Neural cell (in vitro differentiated cells): ENCODE results near the gene HS6ST3. TPM values are rescaled to one million over a fixed set of nuclear protein-coding genes. Genes with fewer than 3 reads are reported as not detected.

Experiments
- H2AFZ ChIP-seq: fragments of 200-600, 300-800 bp; sonication (generic), shearing (Covaris generic); 2 replicates; pipeline ENCODE4 v1.6.0; 2014; ENCODE audit warnings: low read depth, mild to moderate bottlenecking, antibody characterized with exemption, low read length, moderate library complexity
- H3F3A ChIP-seq: fragments of 200-600 bp; shearing (Covaris generic); 2 replicates; pipeline ENCODE4 v1.6.1; 2016; ENCODE audit warnings: mild to moderate bottlenecking, moderate library complexity, mixed read lengths, antibody characterized with exemption, low read length; ENCODE audit not compliant: insufficient read depth, poor library complexity, severe bottlenecking
- H3K27ac ChIP-seq: fragments of 200-600, 300-800 bp; sonication (generic), shearing (Covaris generic); 2 replicates; pipeline ENCODE4 v1.5.1; 2014; ENCODE audit warnings: mild to moderate bottlenecking, low read length, moderate library complexity
- H3K27me3 ChIP-seq: fragments of 300-800, 200-600 bp; sonication (generic), shearing (Covaris generic); 2 replicates; pipeline ENCODE4 v1.6.0; 2014; ENCODE audit warnings: mild to moderate bottlenecking, low read depth, low read length, moderate library complexity; ENCODE audit not compliant: insufficient read depth
- H3K36me3 ChIP-seq: fragments of 300-800, 200-600 bp; sonication (generic), shearing (Covaris generic); 2 replicates; pipeline ENCODE4 v1.5.1; 2014; ENCODE audit warnings: mild to moderate bottlenecking, antibody characterized with exemption, low read length, moderate library complexity; ENCODE audit not compliant: insufficient read depth
- H3K4me2 ChIP-seq: fragments of 300-800, 200-600 bp; sonication (generic), shearing (Covaris generic); 2 replicates; pipeline ENCODE4 v1.6.0; 2014; ENCODE audit warnings: mild to moderate bottlenecking, low read length
- H3K4me3 ChIP-seq: fragments of 300-800, 200-600 bp; sonication (generic), shearing (Covaris generic); 2 replicates; pipeline ENCODE4 v1.5.1; 2014; ENCODE audit warnings: mild to moderate bottlenecking, low read length, moderate library complexity
- H3K79me2 ChIP-seq: fragments of 200-600 bp; shearing (Covaris generic); replicated peaks from 2 replicates; pipeline ENCODE4 v1.6.0; 2014; ENCODE audit warnings: mild to moderate bottlenecking, low read length, moderate library complexity; ENCODE audit not compliant: insufficient read depth
- H3K9ac ChIP-seq: fragments of 300-800, 200-600 bp; sonication (generic), shearing (Covaris generic); 2 replicates; pipeline ENCODE4 v1.6.1; 2016; ENCODE audit warnings: mild to moderate bottlenecking, low read length, mixed read lengths
- H3K9me2 ChIP-seq: fragments of 200-600 bp; shearing (Covaris generic); 2 replicates; pipeline ENCODE4 v1.6.1; 2016; ENCODE audit warnings: mild to moderate bottlenecking, low read length, mixed read lengths; ENCODE audit not compliant: insufficient read depth
- H3K9me3 ChIP-seq: fragments of 200-600, 300-800 bp; sonication (generic), shearing (Covaris generic); 2 replicates; pipeline ENCODE4 v1.6.1; 2016; ENCODE audit warnings: mild to moderate bottlenecking, mixed run types, low read length, moderate library complexity, mixed read lengths
- H4K20me1 ChIP-seq: fragments of 200-600 bp; shearing (Covaris generic); 2 replicates; pipeline ENCODE4 v1.6.1; 2016; ENCODE audit warnings: mild to moderate bottlenecking, mixed run types; ENCODE audit not compliant: insufficient read depth
- CTCF ChIP-seq: fragments of 450-650 bp; IDR thresholded peaks from 2 replicates; pipeline ENCODE4 v1.5.1; 2014; ENCODE audit warnings: antibody characterized with exemption, mild to moderate bottlenecking, moderate library complexity; ENCODE audit not compliant: poor library complexity, severe bottlenecking
- EP300 ChIP-seq: fragments of 450-650 bp; conservative IDR thresholded peaks from 2 replicates; pipeline ENCODE4 v1.6.1; 2014; ENCODE audit warnings: antibody characterized with exemption, mild to moderate bottlenecking, moderate library complexity; ENCODE audit not compliant: poor library complexity, severe bottlenecking
- EZH2 ChIP-seq: fragments of 200-600, 300-800 bp; shearing (Covaris generic), sonication (generic); IDR thresholded peaks from 2 replicates; pipeline ENCODE4 v1.6.1; 2014; ENCODE audit warnings: antibody characterized with exemption, low read length, borderline replicate concordance, mild to moderate bottlenecking; ENCODE audit not compliant: insufficient read depth, poor library complexity, severe bottlenecking
- MXI1 ChIP-seq: fragments of 450-650 bp; conservative IDR thresholded peaks from 2 replicates; pipeline ENCODE4 v1.6.1; 2014; ENCODE audit warnings: antibody characterized with exemption, mild to moderate bottlenecking; ENCODE audit not compliant: poor library complexity, severe bottlenecking
- POLR2AphosphoS5 ChIP-seq: IDR thresholded peaks from 2 replicates; pipeline ENCODE4 v1.6.1; 2012
- RAD21 ChIP-seq: fragments of 450-650 bp; conservative IDR thresholded peaks from 2 replicates; pipeline ENCODE4 v1.6.1; 2014; ENCODE audit warnings: antibody characterized with exemption, mild to moderate bottlenecking, moderate library complexity
- SMC3 ChIP-seq: fragments of 450-650 bp; conservative IDR thresholded peaks from 2 replicates; pipeline ENCODE4 v1.6.1; 2014; ENCODE audit warnings: antibody characterized with exemption, mild to moderate bottlenecking, moderate library complexity; ENCODE audit not compliant: poor library complexity
- TAF1 ChIP-seq: IDR thresholded peaks from 2 replicates; pipeline ENCODE4 v1.6.1; 2012; ENCODE audit warnings: low read depth
- polyA minus RNA-seq: library from RNA; depleted of rRNA, polyadenylated mRNA; stranded (reverse); fragments of >200 nt; gene quantifications from 2 replicates; pipeline ENCODE4 v1.2.3, GENCODE V29; 2014
- polyA plus RNA-seq: library from polyadenylated mRNA; depleted of rRNA; stranded (reverse); fragments of >200 nt; gene quantifications from 2 replicates; pipeline ENCODE4 v1.2.3, GENCODE V29; 2014
- TF ChIP-seq, protein P1 (sequence below): IDR thresholded peaks from 2 replicates; pipeline ENCODE4 v1.6.1; 2012; ENCODE audit warnings: borderline replicate concordance

HS6ST3 gene
- 10.9 and 12.3 TPM in 2 replicates for polyA plus RNA-seq
- polyA minus RNA-seq, result 27.8 and 31.4 TPM in 2 replicates

GRCh38 chr13:96089749-96090239 lies at the start of gene HS6ST3:
TSS of gene HS6ST3 (plus strand) at chr13:96090107.
- Histone ChIP-seq H3K27ac (no peak within 1 kb of the TSS), H3K9ac (peak within 1 kb of the TSS; percentile 51), H3K9me2 (no peaks in the 10 kb centered on the region), H4K20me1 (no peaks in the 10 kb centered on the region), H3K27me3 (peaks cover 55% of the 10 kb centered on the region), H3K4me3 (peak within 1 kb of the TSS; percentile 83), H3K36me3 (no peaks in the 10 kb centered on the region), H2AFZ (peak within 1 kb of the TSS; percentile 51), H3K4me2 (peak within 1 kb of the TSS; percentile 75), H3F3A (no peaks in the 10 kb centered on the region), H3K9me3 (no peaks in the 10 kb centered on the region), H3K79me2 (no peaks in the 10 kb centered on the region)
- no peak for TF ChIP-seq CTCF
- TF ChIP-seq, protein P1, sequence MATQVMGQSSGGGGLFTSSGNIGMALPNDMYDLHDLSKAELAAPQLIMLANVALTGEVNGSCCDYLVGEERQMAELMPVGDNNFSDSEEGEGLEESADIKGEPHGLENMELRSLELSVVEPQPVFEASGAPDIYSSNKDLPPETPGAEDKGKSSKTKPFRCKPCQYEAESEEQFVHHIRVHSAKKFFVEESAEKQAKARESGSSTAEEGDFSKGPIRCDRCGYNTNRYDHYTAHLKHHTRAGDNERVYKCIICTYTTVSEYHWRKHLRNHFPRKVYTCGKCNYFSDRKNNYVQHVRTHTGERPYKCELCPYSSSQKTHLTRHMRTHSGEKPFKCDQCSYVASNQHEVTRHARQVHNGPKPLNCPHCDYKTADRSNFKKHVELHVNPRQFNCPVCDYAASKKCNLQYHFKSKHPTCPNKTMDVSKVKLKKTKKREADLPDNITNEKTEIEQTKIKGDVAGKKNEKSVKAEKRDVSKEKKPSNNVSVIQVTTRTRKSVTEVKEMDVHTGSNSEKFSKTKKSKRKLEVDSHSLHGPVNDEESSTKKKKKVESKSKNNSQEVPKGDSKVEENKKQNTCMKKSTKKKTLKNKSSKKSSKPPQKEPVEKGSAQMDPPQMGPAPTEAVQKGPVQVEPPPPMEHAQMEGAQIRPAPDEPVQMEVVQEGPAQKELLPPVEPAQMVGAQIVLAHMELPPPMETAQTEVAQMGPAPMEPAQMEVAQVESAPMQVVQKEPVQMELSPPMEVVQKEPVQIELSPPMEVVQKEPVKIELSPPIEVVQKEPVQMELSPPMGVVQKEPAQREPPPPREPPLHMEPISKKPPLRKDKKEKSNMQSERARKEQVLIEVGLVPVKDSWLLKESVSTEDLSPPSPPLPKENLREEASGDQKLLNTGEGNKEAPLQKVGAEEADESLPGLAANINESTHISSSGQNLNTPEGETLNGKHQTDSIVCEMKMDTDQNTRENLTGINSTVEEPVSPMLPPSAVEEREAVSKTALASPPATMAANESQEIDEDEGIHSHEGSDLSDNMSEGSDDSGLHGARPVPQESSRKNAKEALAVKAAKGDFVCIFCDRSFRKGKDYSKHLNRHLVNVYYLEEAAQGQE, result no peak
- TF ChIP-seq RAD21, result peak; percentile 50
- peak; percentile 48 for TF ChIP-seq SMC3
- no peak for TF ChIP-seq EP300
- no peak for TF ChIP-seq EZH2
- peak; percentile 26 for TF ChIP-seq POLR2AphosphoS5
- peak; percentile 56 for TF ChIP-seq MXI1
- no peak for TF ChIP-seq TAF1

DNA sequence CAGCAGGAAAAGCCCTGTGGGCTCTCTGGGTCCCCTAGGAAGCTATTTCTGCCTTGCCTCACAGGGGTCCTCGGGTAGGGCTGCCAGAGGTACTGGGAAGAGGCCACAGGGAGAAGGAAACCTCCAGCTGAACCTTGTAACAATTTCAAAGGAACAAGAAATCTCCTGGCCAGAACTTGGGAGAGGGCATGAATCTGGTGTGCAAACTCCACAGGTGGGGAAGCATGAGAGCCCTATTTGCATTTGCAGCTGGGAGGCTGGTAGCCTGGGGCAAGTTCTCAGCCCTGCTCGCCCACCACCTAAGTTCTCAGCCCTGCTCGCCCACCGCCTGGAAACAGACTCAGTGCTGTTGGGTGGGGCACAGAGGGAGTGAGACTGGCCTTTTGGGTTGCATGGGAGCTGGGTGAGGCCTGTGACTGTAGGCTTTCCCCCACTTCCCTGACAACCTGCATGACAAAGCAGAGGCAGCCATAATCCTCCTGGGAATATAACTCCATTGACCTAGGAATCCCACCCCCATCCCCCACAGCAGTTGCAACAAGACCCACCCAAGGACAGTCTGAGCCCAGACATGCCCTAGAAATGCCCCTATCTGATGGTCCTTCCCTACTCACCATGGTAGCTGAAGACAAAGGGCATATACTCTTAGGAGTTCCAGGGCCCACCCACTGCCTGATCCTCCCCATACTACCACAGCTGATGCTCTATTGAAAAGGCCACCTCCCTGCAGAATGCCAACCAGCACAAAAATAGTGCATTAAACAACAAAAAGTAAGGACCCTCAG lies 48.4 kb upstream of the HS6ST3 start:
- Histone ChIP-seq H3K4me2 (no peak overlapping the region), H3K79me2 (peaks cover 4% of the 10 kb centered on the region), H3F3A (no peaks in the 10 kb centered on the region), H3K27me3 (no peaks in the 10 kb centered on the region), H3K4me3 (no peak overlapping the region), H3K27ac (no peak overlapping the region), H3K36me3 (no peaks in the 10 kb centered on the region), H4K20me1 (no peaks in the 10 kb centered on the region), H2AFZ (no peak overlapping the region), H3K9me2 (no peaks in the 10 kb centered on the region), H3K9ac (no peak overlapping the region), H3K9me3 (no peaks in the 10 kb centered on the region)
- no peak for TF ChIP-seq CTCF
- TF ChIP-seq SMC3, result no peak
- TF ChIP-seq MXI1, result no peak
- no peak for TF ChIP-seq POLR2AphosphoS5
- TF ChIP-seq TAF1, result no peak
- TF ChIP-seq RAD21, result no peak
- TF ChIP-seq EP300, result no peak
- TF ChIP-seq EZH2, result no peak
- TF ChIP-seq, protein P1, result no peak
